Muscle of leg (tissue), 11 donors: ENCODE measurements around the gene TMEM175. TPM values are rescaled to one million over a fixed set of nuclear protein-coding genes. Genes with fewer than 3 reads are reported as not detected.

ENCODE experiments used
- DNase-seq: peaks from one replicate; pipeline ENCODE4 v3.0.0; 2013
- H3K27ac ChIP-seq: one replicate; pipeline ENCODE4 v1.5.1; 2013; ENCODE audit warnings: mild to moderate bottlenecking, low read length, control low read depth
- H3K27me3 ChIP-seq: one replicate; pipeline ENCODE4 v1.6.1; 2013; ENCODE audit warnings: low read length; ENCODE audit not compliant: control insufficient read depth, insufficient read depth
- H3K36me3 ChIP-seq: one replicate; pipeline ENCODE4 v1.6.1; 2013; ENCODE audit warnings: low read length; ENCODE audit not compliant: control insufficient read depth, insufficient read depth
- H3K4me1 ChIP-seq: one replicate; pipeline ENCODE4 v1.6.1; 2013; ENCODE audit warnings: low read length; ENCODE audit not compliant: control insufficient read depth, insufficient read depth
- H3K4me3 ChIP-seq: one replicate; pipeline ENCODE4 v1.5.1; 2013; ENCODE audit warnings: low read length, control low read depth
- H3K9me3 ChIP-seq: replicated peaks from 2 replicates; pipeline ENCODE4 v1.6.1; 2013; ENCODE audit warnings: low read depth, low read length; ENCODE audit not compliant: control insufficient read depth
- WGBS: methylation state at CpG from one replicate; pipeline ENCODE4 v1.1.5; 2013; ENCODE audit warnings: missing lambda C conversion rate; ENCODE audit not compliant: insufficient coverage; 5-methylcytosine and 5-hydroxymethylcytosine counted together
- polyA plus RNA-seq, 8 donors: library from polyadenylated mRNA; unstranded; fragments of 120-200 nt; gene quantifications; one replicate each; pipeline versions ENCODE4 v1.2.1 to v1.2.3, GENCODE V29; 2013; ENCODE audit warnings: inconsistent platforms in 1 of 8, low replicate concordance in 1 of 8; ENCODE audit not compliant: insufficient read length in 8 of 8, insufficient read depth in 1 of 8
- total RNA-seq: library from RNA; stranded (reverse); fragments of 120-200 nt; gene quantifications from one replicate; pipeline ENCODE4 v1.2.4, GENCODE V29; 2013

Gene TMEM175
- total and polyA plus RNA-seq, 9 donors = 9.8 to 22.2 (median 18.8) TPM

DNA sequence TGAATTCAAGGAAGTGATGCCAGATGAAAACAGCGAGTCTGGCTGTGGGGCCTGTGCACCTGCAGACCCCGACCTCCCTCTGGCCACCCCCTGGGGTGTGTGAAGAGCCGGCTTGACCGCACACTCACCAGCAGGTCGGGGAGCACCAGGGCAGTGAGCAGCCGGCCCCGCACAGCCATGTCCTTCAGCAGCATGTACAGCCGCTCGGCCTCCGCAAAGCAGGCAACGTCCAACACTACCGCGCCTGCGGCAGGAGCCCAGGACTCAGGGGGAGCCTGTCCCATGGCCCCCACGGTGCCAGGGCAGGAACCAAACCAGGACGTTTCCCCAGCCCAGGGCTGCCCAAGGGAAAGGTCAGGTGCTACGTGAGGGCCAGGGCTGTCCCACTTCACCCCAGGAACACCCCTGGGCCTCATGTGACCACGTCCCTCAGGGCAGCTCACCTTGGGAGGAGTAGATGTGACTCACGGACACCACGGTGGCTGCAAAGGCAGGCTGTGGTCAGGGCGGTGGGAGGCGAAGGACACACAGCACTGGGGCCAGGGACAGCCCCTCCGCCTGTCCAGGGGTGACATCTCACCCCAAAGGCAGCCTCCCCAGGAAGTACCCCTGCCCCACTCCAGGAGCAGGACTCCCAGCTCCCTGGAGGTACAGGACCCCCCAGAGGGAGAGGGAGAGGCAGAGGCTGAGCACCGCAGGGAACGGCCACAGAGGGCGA lies 32.9 kb downstream of the TMEM175 start:
- H3K27me3 ChIP-seq = peaks cover 23% of the 10 kb centered on the region
- no peak for DNase-seq
- H3K36me3 ChIP-seq = peaks cover 21% of the 10 kb centered on the region
- H3K27ac ChIP-seq = no peak overlapping the region
- no peak overlapping the region for H3K4me3 ChIP-seq
- no peaks in the 10 kb centered on the region for H3K9me3 ChIP-seq
- H3K4me1 ChIP-seq = peaks cover 2% of the 10 kb centered on the region
- WGBS = 84% methylated on average over 20 of the region's 26 CpGs

DNA sequence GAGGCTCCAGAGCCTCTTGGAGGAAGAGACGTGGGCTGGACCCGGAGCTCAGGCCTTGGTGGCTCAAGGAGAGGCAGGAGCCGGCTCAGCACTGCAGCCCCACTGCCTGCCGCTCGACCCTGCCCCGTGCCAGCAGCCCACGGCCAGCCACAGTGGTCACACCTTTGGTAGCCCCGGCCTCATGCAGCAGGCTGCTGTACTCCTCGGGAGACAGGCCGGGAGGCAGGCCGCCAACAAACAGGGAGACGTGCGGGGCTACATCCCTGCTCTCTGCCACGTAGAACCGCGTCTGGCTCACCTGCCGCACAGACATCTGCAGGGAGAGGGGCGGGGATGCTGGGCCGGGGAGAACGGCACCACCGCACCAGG lies 33.5 kb downstream of the TMEM175 start:
- H3K36me3 ChIP-seq = peaks cover 21% of the 10 kb centered on the region
- no peaks in the 10 kb centered on the region for H3K9me3 ChIP-seq
- H3K27ac ChIP-seq = no peak overlapping the region
- H3K4me1 ChIP-seq = peaks cover 2% of the 10 kb centered on the region
- peaks cover 24% of the 10 kb centered on the region for H3K27me3 ChIP-seq
- no peak overlapping the region for H3K4me3 ChIP-seq
- 82% methylated on average over 17 of the region's 21 CpGs for WGBS
- no peak for DNase-seq

DNA sequence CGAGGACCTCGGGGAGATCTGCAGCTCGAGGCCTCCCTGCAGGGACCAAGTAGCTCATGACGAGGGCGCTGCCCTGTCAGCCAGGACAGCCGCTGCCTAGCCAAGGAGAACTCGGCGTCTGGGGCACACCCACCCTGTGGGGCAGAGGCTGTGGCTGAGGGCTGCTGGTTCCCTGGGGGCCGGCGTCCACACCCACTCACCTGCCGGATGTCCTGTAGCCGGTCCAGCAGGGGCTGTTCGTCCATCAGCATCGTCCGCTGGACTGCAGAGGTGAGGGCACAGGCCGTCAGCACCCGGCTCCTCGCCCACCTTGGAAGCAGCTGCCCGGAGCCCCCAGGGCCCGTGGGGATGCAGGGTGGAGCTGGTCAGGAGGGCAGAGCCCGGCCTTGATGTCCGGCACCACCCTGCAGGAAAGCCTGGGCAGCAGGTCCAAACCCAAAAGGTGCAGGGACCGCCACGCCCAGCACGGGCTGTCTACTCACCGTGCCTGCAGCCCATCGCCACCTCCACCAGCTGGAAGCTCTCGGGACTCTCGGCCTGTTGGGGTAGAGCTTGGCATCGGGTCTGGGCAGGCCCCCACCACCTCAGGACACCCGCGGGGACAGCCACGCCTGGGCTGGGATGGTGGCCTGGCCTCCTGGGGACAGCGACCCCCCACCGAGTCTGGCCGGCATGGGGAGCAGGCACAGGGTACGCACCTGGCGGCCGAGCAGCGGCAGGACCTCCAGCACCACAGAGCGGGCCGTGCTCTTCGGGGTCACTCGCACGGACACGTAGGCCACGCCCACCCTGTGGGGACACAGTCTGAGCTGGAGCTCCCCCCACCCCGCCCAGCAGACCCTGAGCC lies 34.2 kb downstream of the TMEM175 start:
- Histone ChIP-seq H3K4me3 (no peak overlapping the region), H3K36me3 (peaks cover 20% of the 10 kb centered on the region), H3K9me3 (no peaks in the 10 kb centered on the region), H3K27ac (no peak overlapping the region), H3K4me1 (peaks cover 5% of the 10 kb centered on the region), H3K27me3 (peaks cover 25% of the 10 kb centered on the region)
- DNase-seq = no peak
- WGBS = 82% methylated on average over 47 of the region's 48 CpGs

DNA sequence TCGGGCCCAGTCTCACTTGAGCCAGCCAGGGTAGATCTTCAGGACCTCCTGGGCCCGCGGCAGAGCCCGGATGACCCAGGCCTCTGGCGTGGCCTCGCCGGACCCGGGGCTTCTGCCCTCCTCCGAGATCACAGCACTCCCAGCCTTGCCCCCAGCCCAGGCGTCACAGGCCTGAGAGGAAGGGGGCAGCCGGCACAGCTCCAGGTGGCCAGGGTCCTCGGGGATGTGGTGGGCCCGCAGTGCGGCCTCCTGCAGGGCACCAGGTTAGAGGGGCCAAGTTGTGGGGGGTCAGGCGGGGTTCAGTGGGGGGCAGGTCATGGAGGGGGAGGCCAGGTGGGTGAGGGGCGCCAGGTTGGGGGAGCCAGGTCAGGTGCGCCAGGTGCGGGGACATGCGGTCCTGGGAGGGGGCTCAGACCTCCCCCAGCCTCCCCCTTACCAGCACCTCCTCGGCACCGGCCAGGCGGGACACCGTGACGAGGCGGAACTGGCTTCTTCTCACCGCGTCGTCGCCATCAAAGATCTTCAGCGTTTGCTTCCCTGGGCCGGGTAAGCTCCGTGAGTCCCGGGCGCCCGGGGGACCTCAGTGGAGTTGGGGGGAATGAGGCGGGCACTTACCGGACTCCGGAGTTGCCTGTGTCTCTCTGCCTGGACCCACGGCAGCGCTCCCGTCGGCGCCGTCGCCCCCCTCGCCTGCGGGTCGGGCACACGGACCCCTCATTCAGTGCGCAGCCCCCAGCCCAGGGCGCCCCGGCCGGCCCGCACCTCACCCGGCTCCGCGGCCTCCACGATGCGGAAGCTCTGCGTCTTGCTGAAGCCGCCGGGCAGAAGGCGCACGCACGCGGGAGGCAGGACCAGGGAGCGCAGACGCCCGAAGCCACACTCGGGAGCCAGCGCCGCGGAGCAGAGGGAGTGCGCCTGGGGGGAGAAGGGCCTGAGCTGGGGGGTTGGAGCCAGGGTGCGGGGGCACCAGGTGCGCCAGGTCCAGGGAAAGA lies 35.1 kb downstream of the TMEM175 start:
- Histone ChIP-seq H3K4me3 (no peak overlapping the region), H3K9me3 (no peaks in the 10 kb centered on the region), H3K4me1 (peaks cover 14% of the 10 kb centered on the region), H3K27ac (no peak overlapping the region), H3K36me3 (peaks cover 14% of the 10 kb centered on the region), H3K27me3 (peaks cover 29% of the 10 kb centered on the region)
- 21% methylated on average over 63 of the region's 76 CpGs for WGBS
- DNase-seq = no peak

DNA sequence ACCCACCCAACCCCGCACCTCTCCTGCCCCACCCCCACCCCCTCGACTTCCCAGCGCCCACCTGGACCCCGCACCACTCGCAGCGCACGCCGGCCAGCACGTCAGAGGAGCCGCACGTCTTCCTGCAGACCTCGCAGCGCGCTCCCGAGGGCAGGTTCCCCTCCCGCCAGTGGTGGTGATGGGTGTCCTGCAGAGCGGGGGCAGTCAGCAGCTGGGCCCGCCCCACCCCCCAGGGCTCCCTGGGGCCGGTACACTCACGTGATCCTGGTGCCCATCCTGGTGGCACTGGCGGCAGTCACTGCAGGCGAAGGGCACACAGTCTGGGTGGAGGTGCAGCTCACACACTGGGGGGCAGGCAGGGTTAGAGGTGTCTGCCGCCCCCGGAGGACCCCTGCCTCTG lies 36.0 kb downstream of the TMEM175 start:
- Histone ChIP-seq H3K36me3 (peaks cover 6% of the 10 kb centered on the region), H3K27ac (no peak overlapping the region), H3K4me3 (no peak overlapping the region), H3K27me3 (peaks cover 29% of the 10 kb centered on the region), H3K9me3 (no peaks in the 10 kb centered on the region), H3K4me1 (peaks cover 18% of the 10 kb centered on the region)
- no peak for DNase-seq
- 21% methylated on average over 8 of the region's 24 CpGs for WGBS

DNA sequence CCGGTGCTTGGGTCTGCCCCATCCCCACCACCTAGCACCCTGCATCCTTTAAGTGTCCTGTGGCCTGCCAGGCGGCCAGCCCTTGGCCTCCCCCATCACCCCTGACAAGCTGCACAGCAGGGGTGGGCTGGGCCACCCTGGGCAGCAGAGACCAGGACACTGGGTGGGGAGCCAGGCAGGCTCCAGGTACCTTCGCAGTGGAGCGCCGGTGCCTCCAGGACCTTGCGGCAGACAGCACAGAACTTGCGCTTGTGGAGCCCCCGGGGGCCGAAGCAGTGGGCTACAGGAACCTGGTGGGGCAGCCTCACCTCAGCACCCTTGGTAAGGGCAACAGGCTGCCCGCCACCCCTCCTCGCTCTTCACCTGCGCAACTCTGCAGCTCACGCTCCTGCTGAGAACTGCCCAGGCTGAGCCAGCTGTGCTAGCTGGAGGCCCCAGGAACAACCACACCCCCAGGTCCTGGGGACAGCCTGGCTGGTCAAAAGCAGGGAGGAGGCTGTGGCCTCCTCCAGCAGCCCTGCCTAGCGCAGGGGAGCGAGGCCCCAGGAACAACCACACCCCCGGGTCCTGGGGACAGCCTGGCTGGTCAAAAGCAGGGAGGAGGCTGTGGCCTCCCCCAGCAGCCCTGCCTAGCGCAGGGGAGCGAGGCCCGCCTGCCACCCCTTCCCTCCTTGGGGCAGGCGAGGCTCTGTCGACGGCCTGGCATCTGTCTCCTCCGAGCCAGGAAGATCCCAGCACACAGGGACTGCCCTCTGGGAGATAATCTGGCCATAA lies 36.5 kb downstream of the TMEM175 start:
- Histone ChIP-seq H3K9me3 (no peaks in the 10 kb centered on the region), H3K4me1 (peaks cover 18% of the 10 kb centered on the region), H3K27ac (no peak overlapping the region), H3K36me3 (peaks cover 6% of the 10 kb centered on the region), H3K4me3 (no peak overlapping the region), H3K27me3 (peaks cover 29% of the 10 kb centered on the region)
- no peak for DNase-seq
- WGBS = 56% methylated on average over 20 of the region's 23 CpGs

DNA sequence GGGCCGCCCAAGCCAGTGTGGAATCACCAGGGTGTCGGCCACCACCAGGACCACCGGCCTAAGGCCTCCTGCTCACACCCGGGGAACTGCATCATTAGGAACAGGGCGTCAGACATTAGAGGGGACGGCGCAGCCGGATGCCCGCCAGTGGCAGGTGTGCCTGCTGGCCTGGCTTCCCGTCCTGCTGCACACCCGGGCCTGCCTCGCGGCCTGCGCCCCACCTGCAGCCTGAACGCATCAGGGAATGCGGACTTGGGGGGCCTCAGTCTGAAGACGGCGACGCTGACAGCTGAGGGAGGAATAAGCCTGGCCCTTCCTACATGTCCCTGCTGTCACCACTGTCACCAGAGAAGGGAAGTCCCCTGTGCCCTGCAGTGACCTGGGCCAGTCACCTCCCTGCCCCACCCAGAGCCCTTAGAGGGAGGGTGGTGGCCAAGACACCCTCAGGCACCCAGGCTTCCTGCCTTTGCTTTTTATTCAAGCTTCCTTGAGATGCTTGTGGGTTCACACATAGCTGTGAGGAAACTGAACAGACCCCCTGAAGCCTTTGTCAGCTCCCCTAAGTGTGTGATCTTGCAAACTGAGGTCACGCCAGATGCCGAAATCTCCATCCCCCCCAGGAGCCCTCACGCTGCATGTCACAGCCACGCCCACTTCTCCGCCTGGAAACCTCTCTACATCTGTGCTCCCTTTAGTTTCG lies 37.9 kb downstream of the TMEM175 start:
- Histone ChIP-seq H3K4me1 (peaks cover 18% of the 10 kb centered on the region), H3K4me3 (no peak overlapping the region), H3K36me3 (peaks cover 3% of the 10 kb centered on the region), H3K9me3 (no peaks in the 10 kb centered on the region), H3K27me3 (peaks cover 29% of the 10 kb centered on the region), H3K27ac (no peak overlapping the region)
- 75% methylated on average over 19 of the region's 25 CpGs for WGBS
- no peak for DNase-seq

DNA sequence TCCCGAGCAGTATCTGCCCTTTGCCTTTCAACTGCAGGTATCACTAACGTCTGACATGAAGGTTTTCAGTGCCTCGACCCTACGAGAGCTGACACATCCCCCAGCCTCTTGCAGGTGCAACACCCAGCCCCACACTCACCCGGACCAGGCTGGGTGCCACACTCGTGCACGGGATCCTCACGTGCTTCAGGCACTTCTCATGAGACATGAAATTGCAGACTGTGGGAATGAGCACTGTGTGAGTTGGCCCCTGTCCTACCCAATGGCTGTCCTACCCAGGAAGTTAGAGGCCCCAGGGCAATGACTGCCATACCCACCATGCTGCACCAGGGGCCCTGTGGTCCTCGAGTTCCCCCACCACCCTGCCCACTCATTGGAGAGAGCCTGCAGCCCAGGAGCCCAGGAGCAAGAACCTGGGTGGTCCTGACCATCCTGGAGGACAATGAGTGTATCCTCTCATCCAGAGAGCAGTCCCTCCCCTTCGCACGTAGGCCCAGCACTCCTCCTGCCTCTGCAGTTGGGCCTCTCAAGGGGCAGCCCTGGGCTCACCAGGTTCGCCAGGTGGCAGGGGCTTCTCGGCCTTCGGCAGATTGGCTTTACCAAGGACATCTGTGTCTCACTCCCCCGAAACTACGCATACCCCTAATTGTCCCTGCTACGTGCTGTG lies 38.7 kb downstream of the TMEM175 start:
- H3K27me3 ChIP-seq = peaks cover 29% of the 10 kb centered on the region
- no peak for DNase-seq
- 66% methylated on average over 13 of the region's 17 CpGs for WGBS
- H3K27ac ChIP-seq = no peak overlapping the region
- peaks cover 18% of the 10 kb centered on the region for H3K4me1 ChIP-seq
- H3K36me3 ChIP-seq = peaks cover 1% of the 10 kb centered on the region
- H3K9me3 ChIP-seq = no peaks in the 10 kb centered on the region
- H3K4me3 ChIP-seq = no peak overlapping the region
